GM10248 (cell line): ENCODE measurements around the gene LDLRAD3.

ENCODE experiments used
- CTCF ChIA-PET: fragments of 300-600 bp; sonication (Branson Sonifier 250); formaldehyde crosslinking; extraction: SDS; loops from one replicate; lab custom pipeline; 2021; ENCODE audit warnings: antibody characterized with exemption; lab: Yijun Ruan, JAX
- POLR2A ChIA-PET: fragments of 350-650 bp; sonication (Branson Sonifier 250); formaldehyde crosslinking; extraction: SDS; loops from one replicate; lab custom pipeline; 2020; ENCODE audit warnings: antibody characterized with exemption; lab: Yijun Ruan, JAX
- DNase-seq: peaks from one replicate; pipeline ENCODE4 v3.0.0; 2012; ENCODE audit errors: extremely low spot score
- TF ChIP-seq, protein P1 (sequence below): IDR thresholded peaks from 2 replicates; pipeline ENCODE4 v1.5.1; 2012; ENCODE audit warnings: mild to moderate bottlenecking, low read depth; ENCODE audit errors: extremely low read depth, missing control alignments, control extremely low read depth

LDLRAD3 gene

GRCh38 chr11:36224209-36224882 lies 280.5 kb downstream of the LDLRAD3 start:
- DNase-seq: no peak
- TF ChIP-seq, protein P1, sequence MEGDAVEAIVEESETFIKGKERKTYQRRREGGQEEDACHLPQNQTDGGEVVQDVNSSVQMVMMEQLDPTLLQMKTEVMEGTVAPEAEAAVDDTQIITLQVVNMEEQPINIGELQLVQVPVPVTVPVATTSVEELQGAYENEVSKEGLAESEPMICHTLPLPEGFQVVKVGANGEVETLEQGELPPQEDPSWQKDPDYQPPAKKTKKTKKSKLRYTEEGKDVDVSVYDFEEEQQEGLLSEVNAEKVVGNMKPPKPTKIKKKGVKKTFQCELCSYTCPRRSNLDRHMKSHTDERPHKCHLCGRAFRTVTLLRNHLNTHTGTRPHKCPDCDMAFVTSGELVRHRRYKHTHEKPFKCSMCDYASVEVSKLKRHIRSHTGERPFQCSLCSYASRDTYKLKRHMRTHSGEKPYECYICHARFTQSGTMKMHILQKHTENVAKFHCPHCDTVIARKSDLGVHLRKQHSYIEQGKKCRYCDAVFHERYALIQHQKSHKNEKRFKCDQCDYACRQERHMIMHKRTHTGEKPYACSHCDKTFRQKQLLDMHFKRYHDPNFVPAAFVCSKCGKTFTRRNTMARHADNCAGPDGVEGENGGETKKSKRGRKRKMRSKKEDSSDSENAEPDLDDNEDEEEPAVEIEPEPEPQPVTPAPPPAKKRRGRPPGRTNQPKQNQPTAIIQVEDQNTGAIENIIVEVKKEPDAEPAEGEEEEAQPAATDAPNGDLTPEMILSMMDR: no peak
- POLR2A ChIA-PET: no interaction called here
- CTCF ChIA-PET: interaction anchor here (1.0 to 1.3 kb wide), 2 partner anchors 13 to 14 kb away, joined by 3 read pairs; no protein-coding TSS in a partner anchor

DNA sequence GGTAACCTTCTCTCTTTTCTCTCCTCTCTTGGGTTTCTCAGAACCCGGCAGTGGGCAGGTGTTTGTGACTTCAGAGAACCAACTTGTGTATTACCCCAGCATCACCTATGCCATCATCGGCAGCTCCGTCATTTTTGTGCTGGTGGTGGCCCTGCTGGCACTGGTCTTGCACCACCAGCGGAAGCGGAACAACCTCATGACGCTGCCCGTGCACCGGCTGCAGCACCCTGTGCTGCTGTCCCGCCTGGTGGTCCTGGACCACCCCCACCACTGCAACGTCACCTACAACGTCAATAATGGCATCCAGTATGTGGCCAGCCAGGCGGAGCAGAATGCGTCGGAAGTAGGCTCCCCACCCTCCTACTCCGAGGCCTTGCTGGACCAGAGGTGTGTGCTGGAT lies 283.2 kb downstream of the LDLRAD3 start:
- POLR2A ChIA-PET: no interaction called here
- DNase-seq: no peak
- TF ChIP-seq, protein P1: no peak
- CTCF ChIA-PET: no interaction called here

- POLR2A ChIA-PET: no interaction called here
Observed at GRCh38 chr11:36228689-36229088, 284.8 kb downstream of the LDLRAD3 start.

GRCh38 chr11:36229091-36229705 lies 285.3 kb downstream of the LDLRAD3 start:
- TF ChIP-seq, protein P1: no peak
- CTCF ChIA-PET: no interaction called here
- POLR2A ChIA-PET: no interaction called here
- no peak for DNase-seq

More at GRCh38 chr11:36228689-36229088, 284.8 kb downstream of the LDLRAD3 start:
- no peak for DNase-seq
- CTCF ChIA-PET: no interaction called here
- TF ChIP-seq, protein P1: no peak

- ChIA-PET POLR2A (interaction anchor here (0.6 kb wide), 1 partner anchor 85 kb away, joined by 3 read pairs; no protein-coding TSS in a partner anchor), CTCF (interaction anchor here (1.5 kb wide), 1 partner anchor 37 kb away, joined by 4 read pairs; no protein-coding TSS in a partner anchor)
- TF ChIP-seq, protein P1: no peak
- DNase-seq: no peak
Observed at GRCh38 chr11:36230779-36231699, 287.2 kb downstream of the LDLRAD3 start.

- ChIA-PET POLR2A (no interaction called here), CTCF (no interaction called here)
- TF ChIP-seq, protein P1: no peak
- no peak for DNase-seq
Observed at GRCh38 chr11:36233204-36233603, 289.3 kb downstream of the LDLRAD3 start.
